AG08395 (cell line): ENCODE data around the gene PRKCB.
"Not testable (repeated sequence)": the region's sequence is repeated elsewhere in the genome, so short reads cannot be mapped to it uniquely, and the experiment has no call there.

Experiments
- DNase-seq: peaks from one replicate; pipeline ENCODE4 v3.0.0; 2012; ENCODE audit warnings: mixed read lengths, low spot score

Gene PRKCB

GRCh38 chr16:24178496-24178895, 342.7 kb downstream of the PRKCB start:
- no peak for DNase-seq

- no peak for DNase-seq
These were observed 344.7 kb downstream of the PRKCB start for GRCh38 chr16:24180451-24180850.

GRCh38 chr16:24188021-24188542, 352.3 kb downstream of the PRKCB start:
- DNase-seq: no peak

GRCh38 chr16:24188751-24189318, 353.1 kb downstream of the PRKCB start:
- no peak for DNase-seq

- no peak for DNase-seq
These were observed 354.2 kb downstream of the PRKCB start for GRCh38 chr16:24189941-24190340.

GRCh38 chr16:24191876-24192402, 356.2 kb downstream of the PRKCB start:
- no peak for DNase-seq

GRCh38 chr16:24195221-24195620, 359.4 kb downstream of the PRKCB start:
- DNase-seq: no peak

GRCh38 chr16:24198807-24199533, 363.2 kb downstream of the PRKCB start:
- no peak for DNase-seq

- no peak for DNase-seq
These were observed 367.9 kb downstream of the PRKCB start for GRCh38 chr16:24203675-24204074.

- no peak for DNase-seq
These were observed 368.4 kb downstream of the PRKCB start for GRCh38 chr16:24204150-24204665.

GRCh38 chr16:24206926-24207325, 371.1 kb downstream of the PRKCB start:
- no peak for DNase-seq

- no peak for DNase-seq
These were observed 372.9 kb downstream of the PRKCB start for GRCh38 chr16:24208710-24209109.

GRCh38 chr16:24214992-24215391, 379.2 kb downstream of the PRKCB start:
- no peak for DNase-seq

- no peak for DNase-seq
These were observed 381.2 kb downstream of the PRKCB start for GRCh38 chr16:24216961-24217360.

GRCh38 chr16:24217461-24217860, 381.7 kb downstream of the PRKCB start:
- DNase-seq: no peak

- DNase-seq: no peak
These were observed 382.5 kb downstream of the PRKCB start for GRCh38 chr16:24218299-24218698.

GRCh38 chr16:24221219-24221618, 385.4 kb downstream of the PRKCB start:
- DNase-seq: no peak

- DNase-seq: no peak
These were observed 392.7 kb downstream of the PRKCB start for GRCh38 chr16:24228514-24228913.

- no peak for DNase-seq
These were observed 397.2 kb downstream of the PRKCB start for GRCh38 chr16:24232936-24233335.

- no peak for DNase-seq
These were observed 399.0 kb downstream of the PRKCB start for GRCh38 chr16:24234737-24235136.

- DNase-seq: no peak
These were observed 400.0 kb downstream of the PRKCB start for GRCh38 chr16:24235806-24236205.

GRCh38 chr16:24238846-24239245, 403.1 kb downstream of the PRKCB start:
- not testable (repeated sequence) for DNase-seq

- DNase-seq: no peak
These were observed 411.3 kb downstream of the PRKCB start for GRCh38 chr16:24246911-24247607.
